ENCODE results near the gene MICALL2.

DNA sequence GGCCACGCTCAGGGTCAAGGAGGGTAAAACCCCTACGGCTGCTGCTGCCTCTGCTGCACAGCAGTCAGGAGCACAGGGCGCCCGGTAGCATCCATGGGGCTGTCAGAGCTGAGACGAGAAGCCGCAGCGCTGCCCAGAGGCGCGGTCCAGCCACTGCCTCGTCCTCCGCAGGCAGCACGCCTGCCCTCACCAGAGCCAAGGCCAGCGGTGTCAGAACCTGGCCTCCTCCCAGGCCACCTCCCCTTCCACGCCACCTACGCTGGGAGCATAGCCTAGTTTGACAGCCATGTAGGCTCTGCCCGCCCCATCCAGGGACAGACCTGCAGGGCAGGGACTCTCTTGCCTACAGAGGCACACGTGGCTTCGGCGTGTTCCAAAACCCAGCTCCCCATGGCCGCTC, 28.7 kb upstream of the MICALL2 start:
- TF ChIP-seq CTCF (IDR thresholded peaks at IDR 0.05; ENCODE audit: low read depth, low read length) (no peak), POLR2A (IDR thresholded peaks at IDR 0.05; ENCODE audit: extremely low read depth, insufficient read length) (no peak)

Measured in NB4 (cell line).